Upper lobe of right lung (tissue), 1 donor: ENCODE measurements around the gene RANBP1. TPM values are rescaled to one million over a fixed set of nuclear protein-coding genes. Genes with fewer than 3 reads are reported as not detected.

Experiments
- ATAC-seq: fragments of 200-7000 bp; cut with Tn5 transposase; one replicate; pipeline ENCODE4 v1.9.1; 2020; ENCODE audit warnings: mild to moderate bottlenecking, moderate library complexity
- DNase-seq: peaks from one replicate; pipeline ENCODE4 v3.0.0-alpha.2; 2020
- H3K27ac ChIP-seq: fragments of 200-600 bp; one replicate; pipeline ENCODE4 v1.8.0; 2022
- H3K27me3 ChIP-seq: fragments of 200-600 bp; one replicate; pipeline ENCODE4 v1.8.0; 2022; ENCODE audit warnings: mild to moderate bottlenecking
- H3K36me3 ChIP-seq: fragments of 200-600 bp; one replicate; pipeline ENCODE4 v1.8.0; 2022
- H3K4me1 ChIP-seq: fragments of 200-600 bp; one replicate; pipeline ENCODE4 v1.8.0; 2022
- H3K4me3 ChIP-seq: fragments of 200-600 bp; one replicate; pipeline ENCODE4 v1.8.0; 2022; ENCODE audit warnings: mild to moderate bottlenecking
- H3K9me3 ChIP-seq: fragments of 200-600 bp; one replicate; pipeline ENCODE4 v1.8.0; 2022
- CTCF ChIP-seq: fragments of 200-600 bp; IDR thresholded peaks from one replicate; pipeline ENCODE4 v1.8.0; 2022; ENCODE audit warnings: antibody characterized with exemption
- intact Hi-C: fragments of 100-400 bp; cut with DNase I; formaldehyde crosslinking; loops from one replicate; pipeline ENCODE4 v1.11.0; 2022
- total RNA-seq: library from RNA; stranded (reverse); fragmentation: NEBNext Ultra II Directional; extraction: Animal tissue kit (Norgen Biotek cat#: 25700); gene quantifications from one replicate; pipeline ENCODE4 v1.2.1, GENCODE V29; 2021
- donor health status: DM: no; HTN: yes; CAD: no; lungs with severe emphysema.

Gene RANBP1
- total RNA-seq, 1 donor from 2014 or later: 53.0 TPM

- intact Hi-C loops: no loop called here
- no peak for ATAC-seq
- H3K27me3 ChIP-seq: no peaks in the 10 kb centered on the region
- DNase-seq: no peak
- H3K4me1 ChIP-seq: no peaks in the 10 kb centered on the region
- TF ChIP-seq CTCF: no peak
- H3K36me3 ChIP-seq: peaks cover 81% of the 10 kb centered on the region
- H3K9me3 ChIP-seq: no peaks in the 10 kb centered on the region
- H3K4me3 ChIP-seq: no peak overlapping the region
- no peak overlapping the region for H3K27ac ChIP-seq
These were observed 7.8 kb upstream of the RANBP1 start for GRCh38 chr22:20107951-20108756.

DNA sequence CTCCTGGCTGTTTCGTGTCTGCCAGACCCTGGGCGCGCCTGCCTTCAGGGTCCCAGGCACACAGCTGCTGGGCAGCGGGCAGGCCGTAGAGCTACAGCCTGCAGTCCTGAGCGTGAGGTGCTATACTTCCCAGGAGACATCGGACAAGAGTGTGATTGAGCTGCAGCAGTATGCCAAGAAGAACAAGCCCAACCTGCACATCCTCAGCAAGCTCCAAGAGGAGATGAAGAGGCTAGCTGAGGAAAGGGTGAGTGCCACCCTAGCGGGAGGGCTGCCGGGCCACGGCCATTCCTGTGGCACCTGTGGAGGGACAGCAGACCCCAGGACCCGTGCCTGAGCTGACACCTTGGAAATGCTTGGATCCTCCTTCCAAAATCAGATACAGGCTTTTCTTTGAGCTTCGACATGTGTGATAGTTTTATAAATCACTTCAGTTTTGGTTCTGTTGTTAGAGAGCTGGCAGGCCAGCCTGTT, 7.1 kb upstream of the RANBP1 start:
- DNase-seq (no peak), ATAC-seq (no peak)
- Histone ChIP-seq H3K27me3 (no peaks in the 10 kb centered on the region), H3K36me3 (peaks cover 86% of the 10 kb centered on the region), H3K27ac (no peak overlapping the region), H3K4me1 (no peaks in the 10 kb centered on the region), H3K9me3 (no peaks in the 10 kb centered on the region), H3K4me3 (no peak overlapping the region)
- no peak for TF ChIP-seq CTCF
- intact Hi-C loops: no loop called here

DNA sequence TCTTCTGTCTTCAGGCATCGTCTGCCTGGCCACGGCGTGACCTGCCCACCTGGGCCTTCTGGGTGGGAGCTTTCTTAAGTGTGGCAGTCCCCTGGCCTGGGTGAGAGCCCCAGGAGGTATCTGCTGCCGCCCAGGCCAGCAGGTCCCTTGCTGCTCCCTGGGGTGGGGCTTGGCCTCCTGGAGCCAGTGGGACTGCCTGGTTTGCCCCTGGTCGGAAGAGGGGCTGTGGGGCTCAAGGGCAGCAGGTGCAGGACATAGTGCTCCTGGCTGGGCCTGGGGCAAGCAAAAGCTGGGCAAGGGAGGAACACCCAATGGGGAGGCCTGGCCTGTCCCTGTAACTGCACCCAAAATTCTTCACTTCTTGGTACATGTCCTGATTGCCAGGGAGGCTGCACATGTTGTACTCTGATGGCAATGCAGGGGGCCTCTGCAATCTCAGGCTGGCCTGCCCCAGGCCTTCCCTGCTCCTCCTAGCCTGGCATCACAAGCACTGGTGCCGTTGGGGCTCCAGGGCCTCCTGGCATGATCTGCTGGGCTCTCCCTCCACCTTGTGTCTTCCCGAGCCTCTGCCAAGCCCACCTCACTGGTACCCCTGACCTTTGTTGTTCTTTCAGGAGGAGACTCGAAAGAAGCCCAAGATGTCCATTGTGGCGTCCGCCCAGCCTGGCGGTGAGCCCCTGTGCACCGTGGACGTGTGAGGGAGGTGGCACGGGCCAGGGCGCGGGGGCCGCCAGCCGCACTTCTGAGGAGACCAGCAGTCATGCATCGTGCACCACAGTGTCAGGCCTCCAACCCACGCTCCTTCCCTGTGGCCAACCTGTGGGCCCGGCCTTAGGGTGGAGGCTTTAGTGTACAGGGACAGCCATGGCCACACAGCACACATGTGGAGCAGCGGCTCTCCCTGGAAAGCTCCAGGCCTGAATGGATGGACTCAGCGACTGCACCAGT, 6.2 kb upstream of the RANBP1 start:
- H3K4me3 ChIP-seq: no peak overlapping the region
- H3K9me3 ChIP-seq: no peaks in the 10 kb centered on the region
- no peaks in the 10 kb centered on the region for H3K4me1 ChIP-seq
- no peak overlapping the region for H3K27ac ChIP-seq
- intact Hi-C loops: no loop called here
- no peak for TF ChIP-seq CTCF
- peaks cover 89% of the 10 kb centered on the region for H3K36me3 ChIP-seq
- DNase-seq (peak; percentile 64), ATAC-seq (no peak)
- no peaks in the 10 kb centered on the region for H3K27me3 ChIP-seq

DNA sequence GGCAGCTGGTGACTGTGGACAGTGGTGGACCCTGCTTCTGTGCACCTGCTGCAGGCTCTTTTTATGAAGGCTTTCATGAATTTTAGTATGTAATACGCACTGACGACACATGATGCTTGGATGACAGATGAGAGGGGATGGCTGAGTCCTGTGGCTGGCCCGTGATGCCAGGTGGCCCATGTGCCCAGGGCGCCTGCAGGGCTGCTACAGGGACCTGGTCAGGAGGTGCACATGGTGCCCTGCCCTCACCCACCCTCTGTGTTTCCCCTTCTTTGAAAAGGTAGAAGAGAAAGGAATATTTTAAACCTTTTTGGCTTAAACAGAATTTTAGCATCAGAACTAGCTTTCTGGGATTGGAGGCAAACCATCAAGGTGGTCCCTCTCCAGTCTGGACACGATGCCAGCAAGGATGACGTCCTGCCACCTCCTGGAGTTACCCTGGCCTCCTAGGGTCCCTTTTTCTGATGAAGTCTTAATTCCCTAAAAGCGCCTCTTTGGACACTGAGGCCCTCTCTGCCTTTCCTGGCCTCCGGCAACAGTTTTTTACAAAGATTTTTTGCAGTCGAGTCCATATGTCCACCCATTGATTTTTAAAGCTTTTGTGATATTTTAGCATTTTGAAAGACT, 5.4 kb upstream of the RANBP1 start:
- Histone ChIP-seq H3K36me3 (peaks cover 89% of the 10 kb centered on the region), H3K27me3 (no peaks in the 10 kb centered on the region), H3K4me3 (no peak overlapping the region), H3K4me1 (no peaks in the 10 kb centered on the region), H3K9me3 (no peaks in the 10 kb centered on the region), H3K27ac (no peak overlapping the region)
- intact Hi-C loops: no loop called here
- TF ChIP-seq CTCF: no peak
- no peak for ATAC-seq
- no peak for DNase-seq

DNA sequence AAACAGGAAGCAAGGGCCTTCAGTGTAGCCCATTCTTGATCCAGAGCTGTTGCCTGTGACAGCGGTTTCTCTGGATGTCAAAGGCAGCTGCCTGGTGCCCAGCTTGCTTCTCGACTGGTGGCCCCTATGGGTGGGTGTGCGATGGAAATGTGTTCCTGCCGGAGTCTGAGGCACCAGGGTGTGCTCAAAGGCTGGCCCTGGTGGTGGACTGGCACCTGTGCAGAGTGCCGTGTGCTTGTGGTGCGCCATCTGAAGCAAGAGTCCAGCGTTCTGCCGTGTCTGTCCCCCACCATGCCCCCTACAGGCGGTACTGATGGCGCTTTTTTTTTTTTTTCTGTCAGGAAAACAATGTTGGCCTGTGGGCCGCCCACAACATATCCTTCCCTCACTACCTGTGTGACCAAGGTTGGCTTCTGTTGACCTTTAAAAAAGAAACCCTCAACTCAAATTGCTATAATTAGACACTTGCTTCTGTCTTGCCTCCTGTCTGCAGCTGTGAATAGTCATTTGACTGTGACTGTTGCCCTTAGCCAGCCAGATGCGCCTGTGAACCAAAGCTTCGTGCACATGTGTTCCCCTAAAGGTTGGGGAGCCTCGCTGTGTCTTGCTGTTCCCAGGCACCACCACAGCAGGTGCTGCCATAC, 4.7 kb upstream of the RANBP1 start:
- intact Hi-C loops: no loop called here
- no peak for DNase-seq
- ATAC-seq: no peak
- Histone ChIP-seq H3K4me1 (peaks cover 6% of the 10 kb centered on the region), H3K36me3 (peaks cover 86% of the 10 kb centered on the region), H3K4me3 (no peak overlapping the region), H3K27me3 (no peaks in the 10 kb centered on the region), H3K9me3 (no peaks in the 10 kb centered on the region), H3K27ac (no peak overlapping the region)
- peak; percentile 23 for TF ChIP-seq CTCF
